ENCODE measurements around the gene KLHL3. TPM values are rescaled to one million over a fixed set of nuclear protein-coding genes. Genes with fewer than 3 reads are reported as not detected.

The KLHL3 gene
- total and polyA plus RNA-seq, 9 of the 15 experiments (the other 6 are each of a cell fraction or from before 2014, with no cell fraction given): under 0.01 to 1.5 (median 0.22) TPM

DNA sequence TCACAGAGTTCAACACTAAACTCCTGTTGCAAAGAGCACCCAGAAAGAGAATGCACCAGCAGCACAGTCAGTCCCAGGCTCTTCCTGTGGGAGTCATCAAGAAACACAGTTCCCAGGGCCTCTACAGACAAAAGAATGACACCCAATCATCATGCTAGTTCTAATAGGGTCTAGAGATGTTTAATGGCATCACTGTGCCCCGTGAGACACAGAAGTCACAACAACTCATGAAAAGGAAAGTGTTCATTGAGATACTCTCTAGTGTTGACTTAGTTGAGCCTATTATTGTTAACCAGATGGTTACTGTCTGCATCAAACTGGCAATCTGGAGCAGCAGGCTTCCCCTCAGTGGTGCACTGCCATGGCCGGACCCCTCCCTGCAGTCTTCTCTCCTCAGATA lies 1.6 kb downstream of the KLHL3 start (continued):
- TF ChIP-seq NCOA2 (IDR thresholded peaks at IDR 0.05; ENCODE audit: partially characterized antibody in 2 of 2) (no peak), PYGO2 (tag; IDR thresholded peaks at IDR 0.05) (no peak), ZNF584 (CRISPR knock-in tag; IDR thresholded peaks at IDR 0.05; ENCODE audit: low read depth) (no peak), TEAD1 (CRISPR knock-in tag; IDR thresholded peaks at IDR 0.05) (no peak), ESRRB (CRISPR knock-in tag; IDR thresholded peaks at IDR 0.05; ENCODE audit: borderline replicate concordance) (no peak), GATAD2B (IDR thresholded peaks at IDR 0.05; ENCODE audit: borderline replicate concordance) (no peak)
- TF ChIP-seq, protein P1, sequence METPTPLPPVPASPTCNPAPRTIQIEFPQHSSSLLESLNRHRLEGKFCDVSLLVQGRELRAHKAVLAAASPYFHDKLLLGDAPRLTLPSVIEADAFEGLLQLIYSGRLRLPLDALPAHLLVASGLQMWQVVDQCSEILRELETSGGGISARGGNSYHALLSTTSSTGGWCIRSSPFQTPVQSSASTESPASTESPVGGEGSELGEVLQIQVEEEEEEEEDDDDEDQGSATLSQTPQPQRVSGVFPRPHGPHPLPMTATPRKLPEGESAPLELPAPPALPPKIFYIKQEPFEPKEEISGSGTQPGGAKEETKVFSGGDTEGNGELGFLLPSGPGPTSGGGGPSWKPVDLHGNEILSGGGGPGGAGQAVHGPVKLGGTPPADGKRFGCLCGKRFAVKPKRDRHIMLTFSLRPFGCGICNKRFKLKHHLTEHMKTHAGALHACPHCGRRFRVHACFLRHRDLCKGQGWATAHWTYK (CRISPR knock-in tag; IDR thresholded peaks at IDR 0.05): no peak
- TF ChIP-seq, protein P2, sequence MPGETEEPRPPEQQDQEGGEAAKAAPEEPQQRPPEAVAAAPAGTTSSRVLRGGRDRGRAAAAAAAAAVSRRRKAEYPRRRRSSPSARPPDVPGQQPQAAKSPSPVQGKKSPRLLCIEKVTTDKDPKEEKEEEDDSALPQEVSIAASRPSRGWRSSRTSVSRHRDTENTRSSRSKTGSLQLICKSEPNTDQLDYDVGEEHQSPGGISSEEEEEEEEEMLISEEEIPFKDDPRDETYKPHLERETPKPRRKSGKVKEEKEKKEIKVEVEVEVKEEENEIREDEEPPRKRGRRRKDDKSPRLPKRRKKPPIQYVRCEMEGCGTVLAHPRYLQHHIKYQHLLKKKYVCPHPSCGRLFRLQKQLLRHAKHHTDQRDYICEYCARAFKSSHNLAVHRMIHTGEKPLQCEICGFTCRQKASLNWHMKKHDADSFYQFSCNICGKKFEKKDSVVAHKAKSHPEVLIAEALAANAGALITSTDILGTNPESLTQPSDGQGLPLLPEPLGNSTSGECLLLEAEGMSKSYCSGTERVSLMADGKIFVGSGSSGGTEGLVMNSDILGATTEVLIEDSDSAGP (CRISPR knock-in tag; IDR thresholded peaks at IDR 0.05): no peak

DNA sequence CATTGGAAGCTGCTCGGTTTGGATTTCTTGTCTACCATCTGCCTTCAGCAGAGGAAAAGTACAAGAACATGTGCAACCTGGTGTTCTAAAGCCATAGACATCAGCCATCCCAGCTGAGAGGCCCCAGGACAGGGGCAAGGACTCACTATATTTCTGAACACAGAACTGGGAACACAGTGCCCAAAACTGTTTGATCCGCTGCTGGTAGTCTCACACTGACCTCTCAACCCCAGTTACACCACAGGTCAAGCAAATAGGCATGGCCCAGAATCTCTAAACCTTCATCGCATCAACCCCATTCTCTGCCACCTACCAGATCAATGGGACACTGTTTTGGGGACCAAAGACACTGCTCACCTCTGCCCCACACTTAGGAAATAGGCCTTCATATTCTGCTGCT lies 2.0 kb downstream of the KLHL3 start:
- no peaks in the 10 kb centered on the region for H4K20me1 ChIP-seq (replicated peaks; ENCODE audit: control insufficient read depth, insufficient read depth, low read length)
- WGBS (ENCODE audit: insufficient coverage, low coverage, missing lambda C conversion rate): 3% methylated on average over 3 of the region's 3 CpGs
- in situ Hi-C loops (cut with MboI): no loop called here
- intact Hi-C loops (cut with micrococcal nuclease): no loop called here
- ATAC-seq: no peak
- DNase-seq (ENCODE audit: extremely low read depth in 1 of 4, low spot score in 3 of 4): no peak
- CTCF ChIA-PET (ENCODE audit: low intra/inter-chr PET ratio): no interaction called here
- no peak overlapping the region for H2AFZ ChIP-seq (ENCODE audit: low read depth, low read length)
- peaks cover 12 to 22% of the 10 kb centered on the region in 2 experiments; a peak in 4 of 5 replicates for H3K27me3 ChIP-seq (ENCODE audit: control insufficient read depth in 2 of 2, insufficient read depth in 2 of 2, low read length in 2 of 2)
- BruUV-seq (replicated peaks): no TSS peak
- no peaks in the 10 kb centered on the region; a peak in 1 of 5 replicates for H3K4me1 ChIP-seq (replicated peaks in 1 of 2; ENCODE audit: control insufficient read depth in 2 of 2, insufficient read depth in 2 of 2, low read length in 2 of 2)
- TF ChIP-seq HNRNPLL (IDR thresholded peaks at IDR 0.05; ENCODE audit: low read depth, low read length, poor library complexity, severe bottlenecking): no peak
- no peak for TF ChIP-seq MIER1 (IDR thresholded peaks at IDR 0.05; ENCODE audit: low read depth)
- TF ChIP-seq ELF1 (tag; IDR thresholded peaks at IDR 0.05): no peak
- no peak for TF ChIP-seq ZNF3 (CRISPR knock-in tag; IDR thresholded peaks at IDR 0.05)
- no peaks in the 10 kb centered on the region for H3K36me3 ChIP-seq (ENCODE audit: control insufficient read depth, insufficient read depth, low read length)
- no peak overlapping the region for H3K4me3 ChIP-seq
- H3K79me2 ChIP-seq (ENCODE audit: control insufficient read depth, insufficient read depth, low read length): no peaks in the 10 kb centered on the region
- no peaks in the 10 kb centered on the region for H3K9me3 ChIP-seq (replicated peaks; ENCODE audit: control insufficient read depth, insufficient read depth, low read depth, low read length)
- H3K9ac ChIP-seq (ENCODE audit: insufficient read depth in 1 of 2, low read depth in 2 of 2, low read length in 2 of 2): no peak overlapping the region
- no peak overlapping the region for H3K4me2 ChIP-seq (ENCODE audit: insufficient read depth, low read length)
- H3K27ac ChIP-seq (ENCODE audit: extremely low read depth, low read depth, low read length): no peak overlapping the region
- no peaks in the 10 kb centered on the region for H3K9me1 ChIP-seq (ENCODE audit: control insufficient read depth, insufficient read depth, low read length)
- FAIRE-seq: no peak
- POLR2A ChIA-PET: interaction anchor here (0.6 kb wide), 1 partner anchor 306 kb away, joined by 3 read pairs; no protein-coding TSS in a partner anchor
